ENCODE measurements around the gene FOXJ1. TPM values are rescaled to one million over a fixed set of nuclear protein-coding genes. Genes with fewer than 3 reads are reported as not detected.

Gene FOXJ1
- polyA plus RNA-seq, 1 of the 3 experiments (the other 2 are of a cell fraction) = not detected

- Histone ChIP-seq H2AFZ (ENCODE audit: low read depth) (no peak overlapping the region), H3K9me2 (no peaks in the 10 kb centered on the region), H3K4me1 (ENCODE audit: control insufficient read depth in 1 of 2, insufficient read depth in 2 of 2, low read depth in 1 of 2, low read length in 1 of 2) (peaks cover 0 to 16% of the 10 kb centered on the region in 2 experiments; a peak in 2 of 4 replicates), H4K20me1 (ENCODE audit: insufficient read depth) (no peaks in the 10 kb centered on the region), H3F3A (replicated peaks; ENCODE audit: insufficient read depth) (peaks cover 4% of the 10 kb centered on the region), H3K27me3 (ENCODE audit: insufficient read depth) (peaks cover 20% of the 10 kb centered on the region; the same call in 1 of the 2 replicates), H3K36me3 (replicated peaks in 1 of 2; ENCODE audit: control insufficient read depth in 1 of 2, insufficient read depth in 2 of 2, low read length in 1 of 2) (no peaks in the 10 kb centered on the region), H3K9ac (no peak overlapping the region), H3K79me2 (ENCODE audit: insufficient read depth) (no peaks in the 10 kb centered on the region), H3K27ac (ENCODE audit: low read depth in 2 of 2, low read length in 1 of 2) (no peak overlapping the region), H3K4me2 (no peak overlapping the region), H3K9me3 (no peaks in the 10 kb centered on the region), H3K4me3 (ENCODE audit: low read depth in 2 of 2, low read length in 1 of 2) (no peak overlapping the region)
- DNase-seq = no peak
- ChIA-PET POLR2A (interaction anchor here (1.3 kb wide), 2 partner anchors 10 to 137 kb away, joined by 3 to 4 read pairs; no protein-coding TSS in a partner anchor), CTCF (interaction anchor here (0.6 to 16.5 kb wide), 13 partner anchors 8 to 242 kb away, joined by 3 to 119 read pairs (median 4); partner anchors contain the start of genes CDK3, MRPL38 and SPHK1)
- TF ChIP-seq EP300 (IDR thresholded peaks at IDR 0.05; ENCODE audit: borderline replicate concordance in 1 of 2, low read depth in 1 of 2, low read length in 1 of 2) (no peak), CTCF (IDR thresholded peaks at IDR 0.05) (no peak), RCOR1 (IDR thresholded peaks at IDR 0.05; ENCODE audit: low read length) (no peak), CHD2 (IDR thresholded peaks at IDR 0.05; ENCODE audit: low read length, partially characterized antibody) (no peak), FOXM1 (IDR thresholded peaks at IDR 0.05; ENCODE audit: low read depth) (no peak), RAD21 (IDR thresholded peaks at IDR 0.05; ENCODE audit: low read length) (no peak), EZH2phosphoT487 (IDR thresholded peaks at IDR 0.05; ENCODE audit: borderline replicate concordance, low read depth) (no peak), PBX3 (IDR thresholded peaks at IDR 0.05) (no peak), SIN3A (IDR thresholded peaks at IDR 0.05; ENCODE audit: borderline replicate concordance, low read depth, low read length) (no peak), ZBTB33 (IDR thresholded peaks at IDR 0.05; ENCODE audit: borderline replicate concordance, low read depth) (no peak)
- WGBS (ENCODE audit: low lambda C conversion rate) = 90% methylated on average over 6 of the region's 6 CpGs
Observed at GRCh38 chr17:76142585-76143041, 1.6 kb upstream of the FOXJ1 start.
